K562 (cell line): ENCODE results near the gene RHOF. TPM values are rescaled to one million over a fixed set of nuclear protein-coding genes. Genes with fewer than 3 reads are reported as not detected.
A peak's percentile ranks its signal among the peaks of the same experiment; 100 is the strongest.

ENCODE experiments used
- ATAC-seq: fragments of 200-7000 bp; cut with Tn5 transposase; 3 replicates; pipeline ENCODE4 v1.9.1; 2020; ENCODE audit warnings: moderate library complexity
- BruUV-seq: library from RNA; stranded (reverse); fragments of 400-500 nt; replicated peaks from 2 replicates; lab custom pipeline; 2021; lab: Mats Ljungman, UMichigan
- CTCF ChIA-PET: fragments of 300-600 bp; formaldehyde crosslinking; extraction: SDS; loops from one replicate; lab custom pipeline; 2021; ENCODE audit warnings: low intra/inter-chr PET ratio; lab: Yijun Ruan, JAX
- POLR2A ChIA-PET: fragments of 300-600, 350-650 bp; sonication (Branson Sonifier 250); formaldehyde crosslinking; extraction: SDS; loops from one replicate; lab custom pipeline; 2021; ENCODE audit warnings: antibody characterized with exemption, inconsistent platforms; lab: Yijun Ruan, JAX
- DNase-seq, 4 experiments: peaks; one replicate each; pipeline versions ENCODE4 v3.0.0 to v3.0.0-alpha.2; 2011 to 2018; ENCODE audit warnings: low spot score in 3 of 4, mixed read lengths in 3 of 4; ENCODE audit errors: extremely low read depth in 1 of 4
- FAIRE-seq: peaks from 2 replicates; lab custom pipeline; 2011; peaks lifted over from hg19 to GRCh38; lab: Jason Lieb, UNC
- H2AFZ ChIP-seq: 2 replicates; pipeline ENCODE4 v1.6.0; 2011; ENCODE audit warnings: low read depth, low read length, control low read depth, inconsistent platforms
- H3K27ac ChIP-seq: fragments of 200-600 bp; 3 replicates; pipeline ENCODE4 v1.8.0; 2011; ENCODE audit warnings: low read depth, mild to moderate bottlenecking, control low read depth, inconsistent platforms, low read length, moderate library complexity, mixed read lengths; ENCODE audit errors: extremely low read depth
- H3K27me3 ChIP-seq, 2 experiments: fragments of 300-600 bp in 1 of 2; 2 replicates in 1 of 2; 3 replicates in 1 of 2; pipeline versions ENCODE4 v1.6.0 to v1.8.0; 2011; ENCODE audit warnings: inconsistent platforms in 2 of 2, low read length in 2 of 2, mild to moderate bottlenecking in 1 of 2, mixed read lengths in 1 of 2, moderate library complexity in 1 of 2; ENCODE audit not compliant: control insufficient read depth in 2 of 2, insufficient read depth in 2 of 2
- H3K36me3 ChIP-seq: fragments of 300-600 bp; 3 replicates; pipeline ENCODE4 v1.8.0; 2011; ENCODE audit warnings: mild to moderate bottlenecking, low read length, inconsistent platforms; ENCODE audit not compliant: control insufficient read depth, insufficient read depth
- H3K4me1 ChIP-seq, 2 experiments: fragments of 200-600 bp in 1 of 2; replicated peaks in 1 of 2; 2 replicates in 1 of 2; 3 replicates in 1 of 2; pipeline versions ENCODE4 v1.5.1 to v1.8.0; 2011; ENCODE audit warnings: inconsistent platforms in 2 of 2, low read length in 2 of 2, mild to moderate bottlenecking in 1 of 2, mixed read lengths in 1 of 2, moderate library complexity in 1 of 2; ENCODE audit not compliant: control insufficient read depth in 2 of 2, insufficient read depth in 2 of 2
- H3K4me2 ChIP-seq: 2 replicates; pipeline ENCODE4 v1.6.1; 2011; ENCODE audit warnings: low read length, control low read depth, inconsistent platforms, mixed read lengths; ENCODE audit not compliant: insufficient read depth
- H3K4me3 ChIP-seq: fragments of 200-600 bp; sonication (generic), shearing (Covaris generic); 2 replicates; pipeline ENCODE4 v1.5.1; 2016; ENCODE audit warnings: control low read depth, inconsistent platforms
- H3K79me2 ChIP-seq: fragments of 200-600 bp; 3 replicates; pipeline ENCODE4 v1.8.0; 2011; ENCODE audit warnings: low read length, inconsistent platforms; ENCODE audit not compliant: control insufficient read depth, insufficient read depth
- H3K9ac ChIP-seq, 2 experiments: 2 replicates each; pipeline versions ENCODE4 v1.6.0 to v1.6.1; 2011; ENCODE audit warnings: low read depth in 2 of 2, low read length in 2 of 2, control low read depth in 1 of 2, inconsistent platforms in 1 of 2, mild to moderate bottlenecking in 1 of 2, mixed read lengths in 1 of 2; ENCODE audit not compliant: insufficient read depth in 1 of 2
- H3K9me1 ChIP-seq: one replicate; pipeline ENCODE4 v1.6.0; 2011; ENCODE audit warnings: inconsistent platforms, mild to moderate bottlenecking, low read length, moderate library complexity; ENCODE audit not compliant: control insufficient read depth, insufficient read depth
- H3K9me3 ChIP-seq: replicated peaks from 2 replicates; pipeline ENCODE4 v1.5.1; 2011; ENCODE audit warnings: low read depth, low read length, inconsistent platforms; ENCODE audit not compliant: control insufficient read depth, insufficient read depth
- H4K20me1 ChIP-seq: replicated peaks from 2 replicates; pipeline ENCODE4 v1.6.1; 2011; ENCODE audit warnings: low read length, inconsistent platforms, mixed read lengths; ENCODE audit not compliant: control insufficient read depth, insufficient read depth
- ELK3 ChIP-seq: fragments of 450-650 bp; formaldehyde crosslinking; IDR thresholded peaks from 2 replicates; pipeline ENCODE4 v1.4.0; 2020; ENCODE audit warnings: mild to moderate bottlenecking
- GATAD2A ChIP-seq: fragments of 450-650 bp; IDR thresholded peaks from 2 replicates; pipeline ENCODE4 v1.6.1; 2017
- POLR2G ChIP-seq: fragments of 200-400 bp; formaldehyde crosslinking; IDR thresholded peaks from 2 replicates; pipeline ENCODE4 v1.6.1; 2017; ENCODE audit warnings: low read depth, mild to moderate bottlenecking, antibody characterized with exemption, low read length, moderate library complexity
- SNAPC5 ChIP-seq: fragments of 250-450 bp; sonication (Bioruptor Pico); IDR thresholded peaks from 2 replicates; pipeline ENCODE4 v1.8.0; 2021; ENCODE audit warnings: moderate library complexity, mild to moderate bottlenecking, inconsistent platforms
- WGBS: fragments of 100-300 bp; shearing (Covaris generic); methylation state at CpG from one replicate; pipeline ENCODE4 v1.1.6; 2016; ENCODE audit warnings: low coverage, mixed read lengths; ENCODE audit not compliant: insufficient coverage; ENCODE audit errors: missing lambda C conversion rate; 5-methylcytosine and 5-hydroxymethylcytosine counted together
- in situ Hi-C: fragments of 300-500 bp; cut with MboI; formaldehyde crosslinking; loops from 4 replicates; pipeline ENCODE4 v1.15.0; 2018; ENCODE audit warnings: inconsistent platforms, mixed read lengths
- intact Hi-C: fragments of 100-400 bp; cut with micrococcal nuclease; formaldehyde crosslinking; loops from 2 replicates; pipeline ENCODE4 v1.14.2; 2022
- polyA plus RNA-seq, 8 experiments: library from polyadenylated mRNA; depleted of rRNA in 4 of 8; stranded (reverse) in 5 of 8; unstranded in 3 of 8; fragments of >200 nt; fragmentation: Nextera tagmentation in 2 of 8; fragmentation: Illumina TruSeq in 1 of 8; extraction: Ambion mirVana in 2 of 8; extraction: Trizol in 1 of 8; gene quantifications; 2 replicates each; pipeline versions ENCODE4 v1.2.1 to v1.2.3, GENCODE V29; 2011 to 2014; ENCODE audit warnings: inconsistent platforms in 1 of 8, missing spikeins in 1 of 8
- total RNA-seq, 7 experiments: library from RNA; depleted of rRNA in 6 of 7; stranded (reverse); fragments of >200 nt in 6 of 7; fragmentation: Illumina TruSeq in 2 of 7; extraction: Trizol in 2 of 7; gene quantifications; 2 replicates each; pipeline versions ENCODE4 v1.2.1 to v1.2.3, GENCODE V29; 2011 to 2021; ENCODE audit warnings: low replicate concordance in 1 of 7

RHOF gene
- total and polyA plus RNA-seq, 9 of the 15 experiments (the other 6 are each of a cell fraction or from before 2014, with no cell fraction given) = 0.13 to 10.1 (median 4.0) TPM

- TF ChIP-seq ELK3 (CRISPR knock-in tag) (no peak), SNAPC5 (CRISPR knock-in tag) (no peak)
Measured at GRCh38 chr12:121754836-121755235, 38.7 kb downstream of the RHOF start (continued).

GRCh38 chr12:121753844-121754264 is 39.6 kb downstream of the RHOF start:
- H3K4me3 ChIP-seq = no peak overlapping the region
- DNase-seq = no peak
- peaks cover 6 to 18% of the 10 kb centered on the region in 2 experiments; a peak in 4 of 5 replicates for H3K4me1 ChIP-seq
- 79% methylated on average over 9 of the region's 12 CpGs for WGBS
- no peak overlapping the region for H3K27ac ChIP-seq
- no peaks in the 10 kb centered on the region for H3K27me3 ChIP-seq
- TF ChIP-seq POLR2G = peak; percentile 41
- TF ChIP-seq GATAD2A = no peak
- TF ChIP-seq, all 486 proteins: peak for 1
- no TSS peak for BruUV-seq
- in situ Hi-C loops (no loop called here), intact Hi-C loops (no loop called here)
- Histone ChIP-seq H3K9me1 (peaks cover 6% of the 10 kb centered on the region), H3K9me3 (no peaks in the 10 kb centered on the region), H3K9ac (no peak overlapping the region), H3K4me2 (no peak overlapping the region), H4K20me1 (no peaks in the 10 kb centered on the region), H3K79me2 (no peaks in the 10 kb centered on the region), H3K36me3 (peaks cover 35% of the 10 kb centered on the region), H2AFZ (no peak overlapping the region)
- ChIA-PET POLR2A (no interaction called here), CTCF (no interaction called here)
- FAIRE-seq = no peak
- no peak for ATAC-seq
